ENCODE measurements around the gene ZBTB47.

Gene ZBTB47

GRCh38 chr3:42653560-42654330 lies at the start of gene ZBTB47:
Gene ZBTB47 (plus strand): TSS chr3:42653697. CDS start chr3:42658356, 4,659 bp downstream.
- Histone ChIP-seq H3K9me3 (ENCODE audit: control insufficient read depth, insufficient read depth, low read length) (no peaks in the 10 kb centered on the region), H3K4me1 (ENCODE audit: control insufficient read depth, insufficient read depth, low read length) (peaks cover 12% of the 10 kb centered on the region), H3K9ac (ENCODE audit: low read depth, low read length) (peak within 1 kb of the TSS; percentile 24), H3K4me3 (ENCODE audit: low read depth, low read length) (peak within 1 kb of the TSS; percentile 53), H3K36me3 (ENCODE audit: control insufficient read depth, insufficient read depth, low read length) (no peaks in the 10 kb centered on the region), H3K27me3 (ENCODE audit: control insufficient read depth, insufficient read depth, low read length) (no peaks in the 10 kb centered on the region)

GRCh38 chr3:42605546-42606173 lies 47.8 kb upstream of the ZBTB47 start:
- Histone ChIP-seq H3K9me3 (ENCODE audit: control insufficient read depth, insufficient read depth, low read length) (no peaks in the 10 kb centered on the region), H3K4me1 (ENCODE audit: control insufficient read depth, insufficient read depth, low read length) (peaks cover 3% of the 10 kb centered on the region), H3K9ac (ENCODE audit: low read depth, low read length) (no peak overlapping the region), H3K36me3 (ENCODE audit: control insufficient read depth, insufficient read depth, low read length) (peaks cover 3% of the 10 kb centered on the region), H3K4me3 (ENCODE audit: low read depth, low read length) (no peak overlapping the region), H3K27me3 (ENCODE audit: control insufficient read depth, insufficient read depth, low read length) (no peaks in the 10 kb centered on the region)

GRCh38 chr3:42608581-42608980 lies 44.9 kb upstream of the ZBTB47 start:
- Histone ChIP-seq H3K4me1 (ENCODE audit: control insufficient read depth, insufficient read depth, low read length) (peaks cover 3% of the 10 kb centered on the region), H3K27me3 (ENCODE audit: control insufficient read depth, insufficient read depth, low read length) (no peaks in the 10 kb centered on the region), H3K36me3 (ENCODE audit: control insufficient read depth, insufficient read depth, low read length) (peaks cover 3% of the 10 kb centered on the region), H3K4me3 (ENCODE audit: low read depth, low read length) (no peak overlapping the region), H3K9ac (ENCODE audit: low read depth, low read length) (no peak overlapping the region), H3K9me3 (ENCODE audit: control insufficient read depth, insufficient read depth, low read length) (no peaks in the 10 kb centered on the region)

GRCh38 chr3:42610976-42611375 lies 42.5 kb upstream of the ZBTB47 start:
- peaks cover 3% of the 10 kb centered on the region for H3K36me3 ChIP-seq (ENCODE audit: control insufficient read depth, insufficient read depth, low read length)
- H3K9ac ChIP-seq (ENCODE audit: low read depth, low read length): no peak overlapping the region
- no peak overlapping the region for H3K4me3 ChIP-seq (ENCODE audit: low read depth, low read length)
- H3K27me3 ChIP-seq (ENCODE audit: control insufficient read depth, insufficient read depth, low read length): no peaks in the 10 kb centered on the region
- no peaks in the 10 kb centered on the region for H3K9me3 ChIP-seq (ENCODE audit: control insufficient read depth, insufficient read depth, low read length)
- peaks cover 3% of the 10 kb centered on the region for H3K4me1 ChIP-seq (ENCODE audit: control insufficient read depth, insufficient read depth, low read length)

- Histone ChIP-seq H3K9ac (ENCODE audit: low read depth, low read length) (no peak overlapping the region), H3K27me3 (ENCODE audit: control insufficient read depth, insufficient read depth, low read length) (no peaks in the 10 kb centered on the region), H3K36me3 (ENCODE audit: control insufficient read depth, insufficient read depth, low read length) (peaks cover 3% of the 10 kb centered on the region), H3K4me3 (ENCODE audit: low read depth, low read length) (no peak overlapping the region), H3K4me1 (ENCODE audit: control insufficient read depth, insufficient read depth, low read length) (peaks cover 3% of the 10 kb centered on the region), H3K9me3 (ENCODE audit: control insufficient read depth, insufficient read depth, low read length) (no peaks in the 10 kb centered on the region)
Observed at GRCh38 chr3:42612217-42612616, 41.3 kb upstream of the ZBTB47 start.

- H3K9me3 ChIP-seq (ENCODE audit: control insufficient read depth, insufficient read depth, low read length): no peaks in the 10 kb centered on the region
- peaks cover 3% of the 10 kb centered on the region for H3K36me3 ChIP-seq (ENCODE audit: control insufficient read depth, insufficient read depth, low read length)
- H3K27me3 ChIP-seq (ENCODE audit: control insufficient read depth, insufficient read depth, low read length): no peaks in the 10 kb centered on the region
- no peak overlapping the region for H3K4me3 ChIP-seq (ENCODE audit: low read depth, low read length)
- H3K4me1 ChIP-seq (ENCODE audit: control insufficient read depth, insufficient read depth, low read length): peaks cover 3% of the 10 kb centered on the region
- no peak overlapping the region for H3K9ac ChIP-seq (ENCODE audit: low read depth, low read length)
Observed at GRCh38 chr3:42612928-42613327, 40.6 kb upstream of the ZBTB47 start.

GRCh38 chr3:42613462-42613861 lies 40.0 kb upstream of the ZBTB47 start:
- H3K4me1 ChIP-seq (ENCODE audit: control insufficient read depth, insufficient read depth, low read length): peaks cover 3% of the 10 kb centered on the region
- H3K9me3 ChIP-seq (ENCODE audit: control insufficient read depth, insufficient read depth, low read length): no peaks in the 10 kb centered on the region
- no peak overlapping the region for H3K9ac ChIP-seq (ENCODE audit: low read depth, low read length)
- no peaks in the 10 kb centered on the region for H3K36me3 ChIP-seq (ENCODE audit: control insufficient read depth, insufficient read depth, low read length)
- H3K4me3 ChIP-seq (ENCODE audit: low read depth, low read length): no peak overlapping the region
- H3K27me3 ChIP-seq (ENCODE audit: control insufficient read depth, insufficient read depth, low read length): no peaks in the 10 kb centered on the region

- Histone ChIP-seq H3K4me3 (ENCODE audit: low read depth, low read length) (no peak overlapping the region), H3K9ac (ENCODE audit: low read depth, low read length) (no peak overlapping the region), H3K4me1 (ENCODE audit: control insufficient read depth, insufficient read depth, low read length) (peaks cover 24% of the 10 kb centered on the region), H3K9me3 (ENCODE audit: control insufficient read depth, insufficient read depth, low read length) (no peaks in the 10 kb centered on the region), H3K36me3 (ENCODE audit: control insufficient read depth, insufficient read depth, low read length) (peaks cover 24% of the 10 kb centered on the region), H3K27me3 (ENCODE audit: control insufficient read depth, insufficient read depth, low read length) (no peaks in the 10 kb centered on the region)
Observed at GRCh38 chr3:42631620-42632019, 21.9 kb upstream of the ZBTB47 start.

- H3K9ac ChIP-seq (ENCODE audit: low read depth, low read length): no peak overlapping the region
- H3K27me3 ChIP-seq (ENCODE audit: control insufficient read depth, insufficient read depth, low read length): no peaks in the 10 kb centered on the region
- no peak overlapping the region for H3K4me3 ChIP-seq (ENCODE audit: low read depth, low read length)
- peaks cover 28% of the 10 kb centered on the region for H3K36me3 ChIP-seq (ENCODE audit: control insufficient read depth, insufficient read depth, low read length)
- H3K4me1 ChIP-seq (ENCODE audit: control insufficient read depth, insufficient read depth, low read length): peaks cover 24% of the 10 kb centered on the region
- no peaks in the 10 kb centered on the region for H3K9me3 ChIP-seq (ENCODE audit: control insufficient read depth, insufficient read depth, low read length)
Observed at GRCh38 chr3:42632146-42632545, 21.4 kb upstream of the ZBTB47 start.

GRCh38 chr3:42633544-42633943 lies 20.0 kb upstream of the ZBTB47 start:
- Histone ChIP-seq H3K9ac (ENCODE audit: low read depth, low read length) (no peak overlapping the region), H3K27me3 (ENCODE audit: control insufficient read depth, insufficient read depth, low read length) (no peaks in the 10 kb centered on the region), H3K9me3 (ENCODE audit: control insufficient read depth, insufficient read depth, low read length) (no peaks in the 10 kb centered on the region), H3K36me3 (ENCODE audit: control insufficient read depth, insufficient read depth, low read length) (peaks cover 42% of the 10 kb centered on the region), H3K4me1 (ENCODE audit: control insufficient read depth, insufficient read depth, low read length) (peaks cover 24% of the 10 kb centered on the region), H3K4me3 (ENCODE audit: low read depth, low read length) (no peak overlapping the region)

- Histone ChIP-seq H3K4me3 (ENCODE audit: low read depth, low read length) (no peak overlapping the region), H3K9me3 (ENCODE audit: control insufficient read depth, insufficient read depth, low read length) (no peaks in the 10 kb centered on the region), H3K9ac (ENCODE audit: low read depth, low read length) (no peak overlapping the region), H3K4me1 (ENCODE audit: control insufficient read depth, insufficient read depth, low read length) (peaks cover 17% of the 10 kb centered on the region), H3K36me3 (ENCODE audit: control insufficient read depth, insufficient read depth, low read length) (peaks cover 55% of the 10 kb centered on the region), H3K27me3 (ENCODE audit: control insufficient read depth, insufficient read depth, low read length) (no peaks in the 10 kb centered on the region)
Observed at GRCh38 chr3:42635111-42635510, 18.4 kb upstream of the ZBTB47 start.

GRCh38 chr3:42637001-42637400 lies 16.5 kb upstream of the ZBTB47 start:
- peaks cover 66% of the 10 kb centered on the region for H3K36me3 ChIP-seq (ENCODE audit: control insufficient read depth, insufficient read depth, low read length)
- H3K9me3 ChIP-seq (ENCODE audit: control insufficient read depth, insufficient read depth, low read length): no peaks in the 10 kb centered on the region
- no peak overlapping the region for H3K4me3 ChIP-seq (ENCODE audit: low read depth, low read length)
- no peaks in the 10 kb centered on the region for H3K27me3 ChIP-seq (ENCODE audit: control insufficient read depth, insufficient read depth, low read length)
- H3K4me1 ChIP-seq (ENCODE audit: control insufficient read depth, insufficient read depth, low read length): no peaks in the 10 kb centered on the region
- no peak overlapping the region for H3K9ac ChIP-seq (ENCODE audit: low read depth, low read length)
